HepG2 (cell line): ENCODE results near the gene SEC14L6. TPM values are rescaled to one million over a fixed set of nuclear protein-coding genes. Genes with fewer than 3 reads are reported as not detected.
"Not testable (repeated sequence)": the region's sequence is repeated elsewhere in the genome, so short reads cannot be mapped to it uniquely, and the experiment has no call there.

ENCODE experiments used
- ATAC-seq: fragments of 200-7000 bp; cut with Tn5 transposase; 3 replicates; pipeline ENCODE4 v1.9.1; 2020; ENCODE audit warnings: mild to moderate bottlenecking, moderate library complexity
- BruUV-seq: library from RNA; stranded (reverse); fragments of 400-500 nt; replicated peaks from 2 replicates; lab custom pipeline; 2021; lab: Mats Ljungman, UMichigan
- CTCF ChIA-PET: fragments of 300-600 bp; formaldehyde crosslinking; extraction: SDS; loops from one replicate; lab custom pipeline; 2021; ENCODE audit warnings: low total read pairs, inconsistent platforms, low intra/inter-chr PET ratio; lab: Yijun Ruan, JAX
- POLR2A ChIA-PET: fragments of 350-600 bp; sonication (Branson Sonifier 250); formaldehyde crosslinking; loops from one replicate; lab custom pipeline; 2020; ENCODE audit warnings: antibody characterized with exemption, inconsistent platforms; lab: Yijun Ruan, JAX
- DNase-seq: peaks from one replicate; pipeline ENCODE4 v3.0.0-alpha.2; 2015; ENCODE audit warnings: low spot score
- FAIRE-seq: peaks from 3 replicates; lab custom pipeline; 2011; peaks lifted over from hg19 to GRCh38; lab: Jason Lieb, UNC
- H2AFZ ChIP-seq: one replicate; pipeline ENCODE4 v1.6.1; 2011; ENCODE audit warnings: low read length, inconsistent platforms
- H3K27ac ChIP-seq: fragments of 300-600 bp; 3 replicates; pipeline ENCODE4 v1.8.0; 2011; ENCODE audit warnings: mixed run types, mild to moderate bottlenecking, mixed read lengths, low read length, inconsistent platforms; ENCODE audit not compliant: insufficient read depth; ENCODE audit errors: extremely low read length
- H3K27me3 ChIP-seq, 2 experiments: fragments of 200-600 bp in 1 of 2; 2 replicates in 1 of 2; 3 replicates in 1 of 2; pipeline versions ENCODE4 v1.6.0 to v1.8.0; 2011; ENCODE audit warnings: low read length in 2 of 2, mild to moderate bottlenecking in 2 of 2, moderate library complexity in 2 of 2, inconsistent platforms in 1 of 2; ENCODE audit not compliant: insufficient read depth in 2 of 2, control insufficient read depth in 1 of 2
- H3K36me3 ChIP-seq, 2 experiments: fragments of 200-600 bp in 1 of 2; replicated peaks in 1 of 2; 2 replicates in 1 of 2; 3 replicates in 1 of 2; pipeline versions ENCODE4 v1.5.1 to v1.8.0; 2011; ENCODE audit warnings: low read length in 2 of 2, inconsistent platforms in 1 of 2; ENCODE audit not compliant: insufficient read depth in 2 of 2, control insufficient read depth in 1 of 2
- H3K4me1 ChIP-seq: 2 replicates; pipeline ENCODE4 v1.5.1; 2012; ENCODE audit warnings: low read length, inconsistent platforms; ENCODE audit not compliant: insufficient read depth
- H3K4me2 ChIP-seq: 2 replicates; pipeline ENCODE4 v1.6.0; 2011; ENCODE audit warnings: low read depth, low read length, inconsistent platforms
- H3K4me3 ChIP-seq, 3 experiments: fragments of 200-600 bp in 1 of 3; sonication (generic), shearing (Covaris generic) in 1 of 3; replicated peaks in 1 of 3; 2 replicates each; pipeline ENCODE4 v1.5.1; 2011 to 2016; ENCODE audit warnings: low read length in 3 of 3, inconsistent platforms in 2 of 3, low read depth in 2 of 3, mild to moderate bottlenecking in 2 of 3, control low read depth in 1 of 3, mixed read lengths in 1 of 3; ENCODE audit not compliant: insufficient read depth in 1 of 3
- H3K79me2 ChIP-seq: one replicate; pipeline ENCODE4 v1.6.1; 2011; ENCODE audit warnings: low read length, inconsistent platforms; ENCODE audit not compliant: insufficient read depth
- H3K9ac ChIP-seq: 2 replicates; pipeline ENCODE4 v1.6.0; 2011; ENCODE audit warnings: mild to moderate bottlenecking, low read depth, low read length, inconsistent platforms; ENCODE audit not compliant: insufficient read depth
- H3K9me3 ChIP-seq: 2 replicates; pipeline ENCODE4 v1.5.1; 2012; ENCODE audit warnings: mild to moderate bottlenecking, low read length
- H4K20me1 ChIP-seq: 2 replicates; pipeline ENCODE4 v1.6.0; 2011; ENCODE audit warnings: inconsistent platforms, mild to moderate bottlenecking, low read length, moderate library complexity; ENCODE audit not compliant: insufficient read depth
- ZNF768 ChIP-seq: sonication (generic); formaldehyde crosslinking; IDR thresholded peaks from 2 replicates; pipeline ENCODE4 v1.4.0; 2020; ENCODE audit warnings: missing genetic modification reagents
- WGBS: methylation state at CpG from one replicate; pipeline ENCODE4 v1.1.6; 2017; ENCODE audit warnings: low lambda C conversion rate; 5-methylcytosine and 5-hydroxymethylcytosine counted together
- in situ Hi-C: cut with HindIII; loops from 2 replicates; pipeline ENCODE4 v1.10.0; 2017; ENCODE audit warnings: low pct_unique_long_range_greater_than_20kb; ENCODE audit not compliant: extremely low pct_ligation_motif_present
- intact Hi-C: fragments of 100-400 bp; cut with micrococcal nuclease; formaldehyde crosslinking; loops from one replicate; pipeline ENCODE4 v1.10.0; 2022; ENCODE audit not compliant: unreplicated experiment
- polyA plus RNA-seq, 8 experiments: library from polyadenylated mRNA; depleted of rRNA in 3 of 8; stranded (reverse) in 7 of 8; unstranded in 1 of 8; fragments of >200 nt; fragmentation: Illumina TruSeq in 4 of 8; extraction: Trizol in 4 of 8; gene quantifications; 2 replicates each; pipeline versions ENCODE4 v1.2.1 to v1.2.3, GENCODE V29; 2011 to 2016; ENCODE audit warnings: low read depth in 4 of 8, missing spikeins in 1 of 8, mixed read lengths in 1 of 8; ENCODE audit not compliant: insufficient read depth in 1 of 8
- total RNA-seq, 5 experiments: library from RNA; depleted of rRNA; stranded (reverse); fragments of >200 nt; fragmentation: Illumina TruSeq; extraction: Trizol; gene quantifications; 2 replicates each; pipeline ENCODE4 v1.2.3, GENCODE V29; 2016; ENCODE audit warnings: low read depth in 1 of 5
- TF ChIP-seq, protein P1 (sequence below): sonication (generic); formaldehyde crosslinking; IDR thresholded peaks from 2 replicates; pipeline ENCODE4 v1.5.0; 2020; ENCODE audit warnings: mild to moderate bottlenecking, missing genetic modification reagents
- TF ChIP-seq, protein P2 (sequence below): sonication (generic); formaldehyde crosslinking; IDR thresholded peaks from 2 replicates; pipeline ENCODE4 v1.5.1; 2020; ENCODE audit warnings: mild to moderate bottlenecking, moderate library complexity, missing genetic modification reagents
- TF ChIP-seq, protein P3 (sequence below): sonication (generic); formaldehyde crosslinking; IDR thresholded peaks from 2 replicates; pipeline ENCODE4 v1.5.1; 2020; ENCODE audit warnings: mild to moderate bottlenecking, missing genetic modification reagents, moderate library complexity

SEC14L6 gene
- total and polyA plus RNA-seq, 2 of the 13 experiments (the other 11 are each of a cell fraction or from before 2014, with no cell fraction given): 0.09 to 9.3 TPM

DNA sequence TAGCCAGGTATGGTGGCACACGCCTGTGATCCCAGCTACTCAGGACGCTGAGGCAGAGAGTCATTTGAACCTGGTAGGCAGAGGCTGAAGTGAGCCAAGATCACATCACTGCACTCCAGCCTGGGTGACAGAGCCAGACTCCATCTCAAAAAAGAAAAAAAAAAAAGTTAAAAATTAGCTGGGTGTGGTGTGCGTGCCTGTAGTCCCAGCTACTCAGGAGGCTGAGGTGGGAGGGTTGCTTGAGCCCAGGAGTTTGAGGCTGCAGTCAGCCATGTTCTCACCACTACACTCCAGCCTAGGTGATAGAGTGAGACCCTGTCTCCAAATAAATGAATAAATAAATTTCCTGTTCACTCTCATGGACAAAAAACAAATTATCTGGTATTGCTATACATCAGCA, 5.0 kb downstream of the SEC14L6 start:
- H4K20me1 ChIP-seq, H3K9me3 ChIP-seq, BruUV-seq, FAIRE-seq, POLR2A ChIA-PET, ATAC-seq, in situ Hi-C loops, H3K36me3 ChIP-seq, H3K79me2 ChIP-seq, DNase-seq, H3K27ac ChIP-seq, intact Hi-C loops, CTCF ChIA-PET: not testable (repeated sequence)
- Histone ChIP-seq H3K4me1 (peaks cover 32% of the 10 kb centered on the region), H3K9ac (peak overlapping the region; percentile 59; the same call in 1 of the 2 replicates), H3K4me2 (peak overlapping the region; percentile 73), H3K4me3 (peak overlapping the region; percentile 57 to 76 (median 58); a peak in 5 of 6 replicates), H2AFZ (peak overlapping the region; percentile 63), H3K27me3 (peaks cover 0 to 23% of the 10 kb centered on the region in 2 experiments; a peak in 2 of 5 replicates)
- 43% methylated on average over 3 of the region's 3 CpGs for WGBS
- TF ChIP-seq, protein P1, sequence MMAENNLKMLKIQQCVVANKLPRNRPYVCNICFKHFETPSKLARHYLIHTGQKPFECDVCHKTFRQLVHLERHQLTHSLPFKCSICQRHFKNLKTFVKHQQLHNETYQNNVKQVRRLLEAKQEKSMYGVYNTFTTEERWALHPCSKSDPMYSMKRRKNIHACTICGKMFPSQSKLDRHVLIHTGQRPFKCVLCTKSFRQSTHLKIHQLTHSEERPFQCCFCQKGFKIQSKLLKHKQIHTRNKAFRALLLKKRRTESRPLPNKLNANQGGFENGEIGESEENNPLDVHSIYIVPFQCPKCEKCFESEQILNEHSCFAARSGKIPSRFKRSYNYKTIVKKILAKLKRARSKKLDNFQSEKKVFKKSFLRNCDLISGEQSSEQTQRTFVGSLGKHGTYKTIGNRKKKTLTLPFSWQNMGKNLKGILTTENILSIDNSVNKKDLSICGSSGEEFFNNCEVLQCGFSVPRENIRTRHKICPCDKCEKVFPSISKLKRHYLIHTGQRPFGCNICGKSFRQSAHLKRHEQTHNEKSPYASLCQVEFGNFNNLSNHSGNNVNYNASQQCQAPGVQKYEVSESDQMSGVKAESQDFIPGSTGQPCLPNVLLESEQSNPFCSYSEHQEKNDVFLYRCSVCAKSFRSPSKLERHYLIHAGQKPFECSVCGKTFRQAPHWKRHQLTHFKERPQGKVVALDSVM (CRISPR knock-in tag): 0 out of 2 replicates have a peak, but pooled peaks have one; percentile 24
- TF ChIP-seq, protein P2, sequence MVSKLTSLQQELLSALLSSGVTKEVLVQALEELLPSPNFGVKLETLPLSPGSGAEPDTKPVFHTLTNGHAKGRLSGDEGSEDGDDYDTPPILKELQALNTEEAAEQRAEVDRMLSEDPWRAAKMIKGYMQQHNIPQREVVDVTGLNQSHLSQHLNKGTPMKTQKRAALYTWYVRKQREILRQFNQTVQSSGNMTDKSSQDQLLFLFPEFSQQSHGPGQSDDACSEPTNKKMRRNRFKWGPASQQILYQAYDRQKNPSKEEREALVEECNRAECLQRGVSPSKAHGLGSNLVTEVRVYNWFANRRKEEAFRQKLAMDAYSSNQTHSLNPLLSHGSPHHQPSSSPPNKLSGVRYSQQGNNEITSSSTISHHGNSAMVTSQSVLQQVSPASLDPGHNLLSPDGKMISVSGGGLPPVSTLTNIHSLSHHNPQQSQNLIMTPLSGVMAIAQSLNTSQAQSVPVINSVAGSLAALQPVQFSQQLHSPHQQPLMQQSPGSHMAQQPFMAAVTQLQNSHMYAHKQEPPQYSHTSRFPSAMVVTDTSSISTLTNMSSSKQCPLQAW (CRISPR knock-in tag): 0 out of 2 replicates have a peak, but pooled peaks have one; percentile 20

GRCh38 chr22:30539368-30539767, 7.2 kb downstream of the SEC14L6 start:
- in situ Hi-C loops: no loop called here
- Histone ChIP-seq H4K20me1 (no peaks in the 10 kb centered on the region), H3K4me3 (no peak overlapping the region), H3K36me3 (no peaks in the 10 kb centered on the region), H3K4me2 (no peak overlapping the region), H3K79me2 (no peaks in the 10 kb centered on the region), H3K9me3 (no peaks in the 10 kb centered on the region), H2AFZ (no peak overlapping the region), H3K27ac (no peak overlapping the region), H3K9ac (no peak overlapping the region), H3K27me3 (peaks cover 0 to 22% of the 10 kb centered on the region in 2 experiments; a peak in 3 of 5 replicates), H3K4me1 (peaks cover 36% of the 10 kb centered on the region)
- intact Hi-C loops: no loop called here
- no peak for DNase-seq
- CTCF ChIA-PET: no interaction called here
- no peak for FAIRE-seq
- BruUV-seq: no TSS peak
- POLR2A ChIA-PET: no interaction called here
- 92% methylated on average over 1 of the region's 1 CpG for WGBS
- peak; percentile 85 for TF ChIP-seq ZNF768 (CRISPR knock-in tag)
- TF ChIP-seq, protein P3, sequence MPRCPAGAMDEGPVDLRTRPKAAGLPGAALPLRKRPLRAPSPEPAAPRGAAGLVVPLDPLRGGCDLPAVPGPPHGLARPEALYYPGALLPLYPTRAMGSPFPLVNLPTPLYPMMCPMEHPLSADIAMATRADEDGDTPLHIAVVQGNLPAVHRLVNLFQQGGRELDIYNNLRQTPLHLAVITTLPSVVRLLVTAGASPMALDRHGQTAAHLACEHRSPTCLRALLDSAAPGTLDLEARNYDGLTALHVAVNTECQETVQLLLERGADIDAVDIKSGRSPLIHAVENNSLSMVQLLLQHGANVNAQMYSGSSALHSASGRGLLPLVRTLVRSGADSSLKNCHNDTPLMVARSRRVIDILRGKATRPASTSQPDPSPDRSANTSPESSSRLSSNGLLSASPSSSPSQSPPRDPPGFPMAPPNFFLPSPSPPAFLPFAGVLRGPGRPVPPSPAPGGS (CRISPR knock-in tag): no peak
- ATAC-seq: no peak
